Choroid plexus epithelial cell (primary cell): ENCODE measurements around the gene HYAL1.

Experiments
- DNase-seq: peaks from one replicate; pipeline ENCODE4 v3.0.0-alpha.2; 2010; ENCODE audit warnings: low read depth
- H3K4me3 ChIP-seq: 2 replicates; pipeline ENCODE4 v1.5.1; 2011; ENCODE audit warnings: low read depth, mild to moderate bottlenecking, control low read depth, low read length, moderate library complexity
- CTCF ChIP-seq: conservative IDR thresholded peaks from 2 replicates; pipeline ENCODE4 v1.5.1; 2011; ENCODE audit warnings: low read depth, mild to moderate bottlenecking, control low read depth, inconsistent platforms, low read length, moderate library complexity

HYAL1 gene

DNA sequence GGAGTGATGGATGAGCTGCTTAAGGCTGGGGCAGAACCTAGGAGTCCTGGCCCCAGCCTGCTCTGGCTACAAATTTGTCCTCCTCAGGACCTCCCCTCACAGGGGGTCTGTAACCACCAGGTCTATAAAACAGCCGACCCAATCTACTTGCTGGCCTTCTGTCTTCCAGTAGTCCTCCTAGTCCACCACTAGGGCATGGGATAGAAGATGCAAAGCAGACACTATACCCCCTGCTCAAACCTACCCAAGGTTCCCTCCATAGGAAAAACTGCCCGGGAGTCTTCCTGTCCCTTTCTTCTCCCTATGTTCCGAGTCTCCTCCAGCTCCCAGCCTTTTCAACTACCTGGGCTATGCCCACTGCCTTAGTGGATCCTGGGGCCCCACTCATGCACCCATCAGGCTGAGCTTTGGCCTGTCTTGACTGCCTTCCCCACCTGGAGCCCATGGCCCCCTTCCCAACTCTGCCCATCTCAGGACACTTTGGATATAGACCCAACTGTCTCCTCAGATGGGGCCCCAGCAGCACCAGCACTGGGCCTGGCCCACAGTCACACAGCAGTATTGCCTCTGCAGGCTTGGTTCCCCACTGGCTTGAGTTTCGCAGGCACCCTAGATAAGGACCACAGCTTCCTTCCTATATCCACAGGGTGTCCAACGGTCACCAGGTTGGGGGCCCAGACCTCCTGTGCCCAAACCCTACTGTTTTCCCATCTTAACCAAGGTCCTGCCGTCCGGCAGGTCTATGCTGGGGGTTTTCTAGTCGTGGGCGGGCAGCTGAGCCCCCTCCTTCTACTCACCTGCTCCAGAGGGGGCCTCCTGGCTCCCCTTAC is 5.3 kb downstream of the HYAL1 start:
- TF ChIP-seq CTCF, result peak; percentile 42
- DNase-seq, result peak; percentile 26
- peak overlapping the region; percentile 61 for H3K4me3 ChIP-seq

DNA sequence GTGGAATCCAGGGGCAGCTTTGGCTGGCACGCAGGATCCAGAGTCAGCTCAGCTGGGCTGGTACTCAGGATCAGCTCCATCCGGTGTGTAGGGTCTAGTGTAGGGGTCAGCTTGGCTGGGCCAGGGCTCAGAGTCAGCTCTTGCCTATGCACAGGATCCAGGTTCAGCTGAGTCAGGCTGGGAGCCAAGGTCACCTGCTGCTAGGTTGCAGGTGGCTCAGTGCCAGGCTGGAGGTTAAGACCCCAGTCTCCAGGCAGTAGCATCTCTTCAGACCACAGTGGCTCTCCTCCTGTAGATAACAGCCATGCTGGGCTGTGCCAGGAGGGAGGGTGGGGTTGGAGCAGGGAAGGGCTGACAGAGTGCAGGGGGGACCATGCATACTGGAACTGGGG is 6.0 kb downstream of the HYAL1 start:
- no peak for TF ChIP-seq CTCF
- no peak for DNase-seq
- H3K4me3 ChIP-seq, result no peak overlapping the region

DNA sequence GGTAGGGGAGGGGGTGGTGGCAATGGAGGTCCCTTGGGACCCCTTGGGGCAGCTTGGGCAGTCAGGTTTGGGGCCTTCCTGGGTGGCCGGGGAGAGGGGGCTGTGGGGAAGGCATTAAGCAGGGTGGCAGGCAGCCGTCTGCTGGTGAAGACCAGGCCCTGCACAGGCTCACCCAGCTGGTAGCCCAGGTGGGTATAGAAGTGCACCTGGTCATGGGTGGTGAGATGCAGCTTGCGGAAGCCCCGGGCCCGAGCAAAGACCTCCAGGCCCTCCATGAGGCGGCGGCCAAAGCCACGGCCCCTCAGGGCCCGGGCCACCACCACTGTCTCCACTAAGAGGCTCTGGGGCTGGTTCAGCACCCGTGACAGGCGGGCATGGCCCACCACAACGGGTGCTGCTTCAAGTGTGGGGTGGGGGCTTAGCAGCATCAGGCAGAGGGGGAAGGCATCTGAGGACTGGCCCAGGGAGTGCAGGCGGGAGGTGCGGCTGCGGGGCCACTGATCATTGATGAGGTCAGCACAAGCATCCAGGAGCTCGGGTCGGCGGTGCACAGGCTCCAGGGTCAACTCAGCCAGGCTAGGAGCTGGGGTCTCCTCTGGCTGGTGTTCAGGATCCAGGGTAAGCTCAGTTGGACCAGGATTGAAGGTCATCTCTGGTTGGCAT is 6.5 kb downstream of the HYAL1 start:
- no peak for TF ChIP-seq CTCF
- no peak for DNase-seq
- H3K4me3 ChIP-seq, result no peak overlapping the region

- H3K4me3 ChIP-seq, result no peak overlapping the region
- no peak for DNase-seq
- no peak for TF ChIP-seq CTCF
These were observed 7.6 kb downstream of the HYAL1 start for GRCh38 chr3:50295553-50296431.

DNA sequence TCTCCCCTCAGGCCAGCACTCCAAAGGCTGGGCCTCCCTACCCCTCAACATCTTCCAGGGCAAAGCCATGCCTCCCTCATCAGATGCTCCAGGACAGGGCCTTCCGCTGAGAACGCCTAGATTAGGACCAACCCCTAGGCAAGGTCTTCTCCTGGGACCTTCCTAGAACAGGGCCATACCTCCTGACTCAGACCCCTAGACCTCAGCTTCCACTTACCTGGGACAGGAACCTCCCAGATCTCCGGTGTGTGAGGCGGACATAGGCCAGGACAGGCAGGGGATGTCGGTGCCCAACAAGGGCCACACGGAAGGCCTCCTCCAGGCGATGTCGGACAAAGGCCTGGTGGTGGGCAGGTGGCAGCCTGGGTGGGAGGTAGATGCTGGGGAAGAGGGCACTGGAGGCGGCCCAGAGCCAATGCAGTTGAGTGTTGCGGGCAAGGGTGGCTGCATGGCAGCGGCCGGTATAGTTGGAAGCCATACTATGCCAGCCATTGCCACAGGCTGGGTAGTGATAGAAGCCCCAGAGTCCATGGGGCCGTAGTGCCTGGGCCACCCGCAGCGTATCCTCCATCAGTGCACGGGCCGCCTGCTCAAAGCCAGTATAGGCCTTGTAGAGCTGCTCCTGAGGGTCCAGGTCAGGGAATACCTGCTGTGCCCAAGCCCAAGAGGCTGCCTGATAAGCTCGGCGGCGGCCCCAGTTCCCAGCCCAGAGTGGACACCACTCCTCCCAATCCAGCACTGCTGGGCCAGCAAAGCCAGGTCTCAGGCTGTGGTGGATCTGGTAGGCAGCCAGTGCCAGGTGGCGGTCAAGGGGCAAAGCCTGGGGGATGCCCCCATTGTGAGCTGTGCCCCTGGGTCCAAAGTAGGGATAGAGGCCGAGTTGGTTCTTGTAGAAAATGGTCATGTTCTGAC is 8.6 kb downstream of the HYAL1 start:
- DNase-seq, result no peak
- no peak for TF ChIP-seq CTCF

DNA sequence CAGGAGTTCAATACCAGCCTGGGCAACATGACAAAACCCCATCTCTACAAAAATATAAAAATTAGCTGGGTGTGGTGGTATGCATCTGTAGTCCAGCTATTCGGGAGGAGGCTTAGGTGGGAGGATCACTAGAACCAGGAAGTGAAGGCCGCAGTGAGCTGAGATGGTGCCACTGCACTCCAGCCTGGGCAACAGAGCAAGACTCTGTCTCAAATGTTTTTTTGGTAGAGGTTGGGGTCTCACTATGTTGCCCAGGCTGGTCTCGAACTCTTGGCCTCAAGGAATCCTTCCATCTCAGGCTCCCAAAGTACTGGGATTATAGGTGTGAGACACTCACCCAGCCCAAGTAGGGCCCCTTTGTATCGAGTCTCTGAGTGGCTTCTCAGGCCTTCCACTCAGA is 9.3 kb downstream of the HYAL1 start:
- no peak for DNase-seq
- TF ChIP-seq CTCF, result no peak
- no peak overlapping the region for H3K4me3 ChIP-seq

More for the DNA sequence above, 8.6 kb downstream of the HYAL1 start:
- no peak overlapping the region for H3K4me3 ChIP-seq
